CMK (cell line): ENCODE measurements around the gene STK24.

Experiments
- DNase-seq: peaks from one replicate; pipeline ENCODE4 v3.0.0-alpha.2; 2010; ENCODE audit warnings: low read depth

The STK24 gene

DNA sequence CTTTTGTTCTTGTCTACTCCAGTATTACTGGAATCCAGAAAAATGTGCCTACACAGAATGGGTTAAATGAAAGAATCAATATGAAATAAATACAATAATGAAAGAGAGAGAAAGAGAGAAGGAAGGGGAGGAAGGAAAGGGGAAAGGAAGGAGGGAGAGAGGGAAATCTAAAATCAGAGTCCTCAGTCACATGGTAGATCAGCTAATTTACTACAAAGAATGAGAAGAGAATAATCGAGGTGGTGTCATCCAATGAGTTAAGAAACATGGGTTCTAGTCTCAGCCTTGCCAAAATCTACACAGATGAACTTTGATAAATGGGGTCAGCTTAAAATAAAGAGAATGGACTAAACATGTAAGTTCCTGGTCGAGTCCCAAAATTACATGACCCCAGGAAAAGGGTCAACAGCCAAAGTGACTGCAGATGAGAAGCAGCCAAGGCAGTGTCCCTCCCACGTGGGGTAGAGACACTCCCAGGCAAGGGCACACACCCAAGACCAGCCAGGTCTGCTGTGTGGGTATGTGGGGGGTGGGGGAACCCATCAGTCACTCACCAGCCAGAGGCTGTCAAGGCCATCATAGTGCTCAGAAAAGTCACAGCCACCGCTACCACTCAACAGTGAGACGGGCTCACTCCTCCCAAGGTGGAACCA, 103.6 kb downstream of the STK24 start:
- no peak for DNase-seq

DNA sequence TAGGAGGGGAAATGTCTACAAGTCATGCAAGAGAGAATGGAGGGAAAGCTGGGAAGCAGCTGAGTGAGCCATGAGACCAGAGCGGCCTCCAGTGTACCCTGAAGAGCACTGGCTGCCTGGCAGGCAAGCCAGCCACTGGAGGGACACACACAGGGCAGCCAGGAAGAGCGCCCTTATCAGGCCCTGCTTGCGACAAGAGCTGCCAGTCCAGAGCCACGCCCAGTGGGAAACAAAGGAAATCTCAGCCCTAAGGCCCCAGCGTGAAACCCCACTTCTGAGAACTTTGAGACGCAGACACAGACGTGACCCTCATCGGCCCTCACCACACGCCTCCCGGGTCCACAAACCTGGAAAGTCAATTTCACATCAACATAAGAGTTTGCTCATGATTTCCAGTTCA, 105.0 kb downstream of the STK24 start:
- DNase-seq: no peak

DNA sequence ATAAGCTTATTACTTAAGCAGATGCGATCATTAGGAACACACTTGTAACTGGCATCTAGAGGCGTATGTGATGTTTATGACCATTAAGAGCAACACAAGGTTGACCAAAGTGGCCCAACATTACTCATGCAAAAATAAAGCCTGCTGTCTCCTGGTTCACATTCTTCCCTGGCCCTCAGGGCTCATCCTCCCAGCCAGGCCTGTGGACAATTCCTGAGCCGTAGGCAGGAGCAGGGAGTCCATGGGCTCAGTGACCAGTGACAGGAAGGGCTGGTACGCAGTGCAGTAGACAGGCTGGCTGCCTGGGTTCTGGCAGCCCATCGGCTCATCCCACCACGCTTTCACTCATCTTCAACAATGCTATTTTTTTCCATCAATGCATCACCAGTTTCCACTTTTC, 106.0 kb downstream of the STK24 start:
- no peak for DNase-seq

DNA sequence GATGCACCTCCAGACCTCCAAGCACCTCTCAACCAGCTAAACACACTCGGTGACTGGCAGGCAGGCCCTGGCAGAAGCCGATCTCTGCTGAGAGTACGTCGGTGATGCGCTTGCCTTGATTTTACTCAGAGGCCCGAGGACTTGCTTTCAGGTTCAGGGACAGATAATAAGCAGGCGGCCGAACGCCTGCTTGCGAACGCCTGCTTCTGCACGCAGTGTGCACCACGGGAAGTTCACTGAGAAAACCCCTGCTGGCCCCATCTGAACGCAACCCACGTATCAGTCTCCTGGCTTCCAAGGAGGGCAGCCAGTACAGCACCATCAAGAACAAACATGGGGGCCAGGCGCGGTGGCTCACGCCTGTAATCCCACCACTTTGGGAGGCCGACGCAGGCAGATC, 108.0 kb downstream of the STK24 start:
- DNase-seq: no peak

DNA sequence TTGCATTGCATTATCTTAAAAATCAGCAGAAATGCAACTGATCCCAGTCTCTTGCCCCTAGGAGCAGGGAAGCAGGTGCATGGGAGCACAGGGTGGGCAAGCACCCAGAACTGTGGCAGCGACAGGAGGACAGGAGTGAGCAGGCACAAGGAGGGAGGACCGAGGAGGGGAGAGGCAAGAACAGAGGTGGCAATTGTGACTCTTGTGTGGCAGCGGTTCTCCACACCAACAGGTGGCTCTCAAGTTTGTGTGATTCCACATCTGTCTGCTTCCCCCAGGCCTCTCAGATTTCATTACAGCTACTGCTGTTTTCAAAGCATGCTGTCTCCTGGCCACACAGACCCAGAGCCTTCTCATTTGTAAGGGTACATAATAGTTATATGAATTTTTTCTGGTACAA, 108.5 kb downstream of the STK24 start:
- DNase-seq: no peak

DNA sequence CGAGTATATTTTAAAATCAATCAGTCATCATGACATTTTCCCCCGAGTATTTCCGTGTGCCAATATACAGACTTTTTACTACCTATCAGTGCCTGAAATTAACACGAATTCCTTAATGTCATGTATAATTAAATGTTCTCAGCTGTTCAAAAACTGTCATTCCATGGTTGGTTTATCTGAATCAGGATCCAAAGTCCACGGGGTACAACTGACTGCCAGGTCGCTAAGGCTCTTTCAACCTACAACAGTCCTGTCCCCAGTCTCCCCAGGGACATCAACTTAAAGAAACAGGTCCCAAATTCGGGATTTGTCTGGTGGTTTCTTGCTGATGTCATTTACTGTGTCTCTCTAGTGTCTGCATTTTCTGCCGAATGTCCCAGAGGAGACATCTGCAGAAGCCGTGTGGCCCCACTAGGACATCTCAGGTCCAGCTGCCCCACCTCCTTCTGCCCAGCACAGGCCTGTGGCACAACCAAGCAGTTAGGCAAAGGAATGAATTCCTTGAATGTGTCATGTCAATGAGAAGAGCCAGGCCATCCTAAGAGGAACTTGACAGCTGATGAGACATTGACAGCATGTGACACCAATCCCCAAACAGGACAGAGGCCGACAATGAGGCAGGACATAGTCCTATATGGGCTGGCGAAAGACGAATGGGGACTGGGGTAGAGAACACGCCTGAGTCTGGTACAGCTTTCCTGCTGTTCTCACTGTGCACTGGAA, 109.5 kb downstream of the STK24 start:
- no peak for DNase-seq

DNA sequence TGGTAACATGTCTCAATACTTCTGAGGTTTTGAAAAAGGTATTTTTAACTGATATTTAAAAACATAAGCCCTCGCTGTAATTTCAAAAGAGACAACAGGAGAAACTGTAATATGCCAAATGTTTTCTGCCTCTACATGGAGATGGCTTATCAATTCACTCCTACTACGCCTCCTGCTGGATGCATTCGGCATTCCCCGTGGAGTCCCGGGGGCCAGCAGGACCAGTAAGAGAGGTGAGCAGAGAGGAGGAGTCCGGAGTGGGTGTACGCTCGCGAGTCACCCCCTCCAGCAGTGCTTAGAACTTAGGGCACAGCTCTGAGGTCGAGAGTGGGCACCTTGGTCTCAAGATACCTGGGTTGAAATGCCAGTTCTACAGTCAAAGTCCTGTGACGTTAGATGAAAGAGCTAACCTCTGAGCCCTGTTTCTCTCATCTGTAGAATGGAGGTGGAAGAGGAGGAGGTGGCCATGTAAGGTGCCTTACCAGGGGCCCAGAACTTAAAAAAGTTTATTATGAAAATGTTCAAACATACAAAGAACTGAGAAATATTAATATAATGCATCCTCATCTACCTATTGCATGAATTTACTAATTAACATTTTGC, 110.2 kb downstream of the STK24 start:
- no peak for DNase-seq

DNA sequence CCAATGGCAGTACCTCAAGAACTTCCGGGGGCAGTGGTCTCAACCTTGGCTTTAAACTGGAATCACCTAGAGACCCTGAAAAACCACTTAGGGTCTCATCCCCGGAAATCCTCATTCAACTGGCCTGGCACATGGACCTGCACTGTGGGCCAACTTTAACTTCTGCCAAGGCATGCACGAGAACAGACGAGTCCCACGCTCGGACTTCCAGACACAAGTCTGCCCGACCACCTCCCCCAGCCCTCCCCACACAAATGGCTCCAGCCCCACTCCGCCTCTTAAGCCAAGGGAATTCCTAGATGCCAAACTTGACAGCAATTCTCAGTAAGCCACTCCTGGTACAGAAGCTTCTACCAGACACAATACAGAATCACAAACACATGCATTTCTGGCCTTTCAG, 114.0 kb downstream of the STK24 start:
- no peak for DNase-seq

DNA sequence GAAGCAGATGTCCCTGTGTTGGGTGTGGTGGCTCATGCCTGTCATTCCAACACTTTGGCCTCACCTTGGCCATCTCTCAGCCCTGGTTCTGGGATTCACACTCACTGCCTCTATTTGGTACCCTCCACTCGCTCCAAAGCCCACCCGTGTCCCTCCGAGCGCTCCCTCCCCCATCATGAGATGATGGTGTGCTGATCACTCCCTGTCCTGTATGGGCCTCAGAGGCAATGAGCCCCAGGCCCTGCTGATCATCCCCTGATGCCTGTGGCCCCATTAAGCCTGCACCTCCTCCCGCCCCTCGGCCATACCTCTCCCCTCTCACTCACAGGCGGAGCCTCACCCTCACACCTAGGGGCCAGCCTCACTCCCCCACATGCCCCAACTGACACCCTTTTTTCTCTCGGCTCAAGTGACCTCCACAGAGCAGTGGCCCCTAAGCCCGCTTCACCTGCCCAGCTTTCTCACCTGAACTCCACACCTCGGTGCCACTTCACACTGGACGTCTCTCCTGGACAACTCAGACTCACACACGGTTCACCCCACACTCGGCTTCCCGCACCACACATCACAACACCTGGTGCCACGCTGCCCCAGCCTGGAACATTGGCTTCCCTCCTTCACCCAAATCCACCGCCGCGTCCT, 114.5 kb downstream of the STK24 start:
- no peak for DNase-seq

DNA sequence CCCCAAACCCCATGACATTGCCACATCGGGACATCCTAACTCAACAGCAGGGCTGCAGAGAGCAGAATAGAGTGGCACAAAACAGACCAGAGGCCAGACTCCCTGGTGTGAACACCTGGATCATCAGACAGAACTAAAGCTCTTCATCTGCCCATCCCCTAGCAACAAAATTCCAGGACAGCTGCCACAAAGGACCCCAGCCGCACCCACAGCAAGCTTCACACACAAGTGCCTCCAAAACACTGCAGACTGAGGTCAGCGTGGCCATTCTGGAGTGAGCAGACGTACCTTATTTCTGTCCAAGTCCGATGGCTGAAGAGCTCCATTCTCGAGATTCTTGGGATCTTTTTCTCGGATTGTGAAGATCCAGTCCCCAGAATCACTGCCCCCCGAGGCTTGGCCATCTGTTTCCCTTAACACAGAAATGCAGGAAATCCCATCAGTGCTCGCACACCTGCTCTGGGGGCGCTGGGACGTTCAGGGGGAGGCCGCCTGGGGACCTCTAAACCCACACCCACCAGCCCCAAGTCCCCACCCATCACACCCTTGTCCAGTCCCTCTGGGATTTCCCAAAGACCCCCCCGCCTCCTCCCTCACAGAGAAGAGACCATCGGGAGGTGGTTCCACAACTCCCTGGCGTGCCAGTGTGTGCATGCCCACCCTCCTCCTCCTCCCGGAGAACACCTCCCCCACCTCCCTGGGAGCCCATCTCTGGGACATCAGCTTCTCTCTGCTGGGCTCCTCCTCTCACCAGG, 115.2 kb downstream of the STK24 start:
- no peak for DNase-seq

DNA sequence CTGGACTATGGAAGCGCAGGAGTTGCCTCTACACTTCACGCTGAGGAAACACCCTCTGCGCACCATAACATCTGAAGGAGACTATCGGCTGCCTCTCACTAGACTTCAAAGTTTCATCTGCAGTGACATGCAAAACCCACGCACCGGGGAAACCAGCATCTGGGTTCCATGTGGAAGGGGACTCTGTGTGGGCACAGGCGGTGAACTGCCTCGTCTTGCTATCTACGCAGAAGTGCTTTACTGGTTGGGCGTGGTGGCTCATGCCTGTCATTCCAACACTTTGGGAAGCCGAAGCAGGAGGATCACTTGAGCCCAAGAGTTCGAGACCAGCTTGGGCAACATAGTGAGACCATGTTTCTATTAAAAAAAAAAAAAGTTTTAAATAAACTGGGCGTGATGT, 116.4 kb downstream of the STK24 start:
- DNase-seq: no peak

DNA sequence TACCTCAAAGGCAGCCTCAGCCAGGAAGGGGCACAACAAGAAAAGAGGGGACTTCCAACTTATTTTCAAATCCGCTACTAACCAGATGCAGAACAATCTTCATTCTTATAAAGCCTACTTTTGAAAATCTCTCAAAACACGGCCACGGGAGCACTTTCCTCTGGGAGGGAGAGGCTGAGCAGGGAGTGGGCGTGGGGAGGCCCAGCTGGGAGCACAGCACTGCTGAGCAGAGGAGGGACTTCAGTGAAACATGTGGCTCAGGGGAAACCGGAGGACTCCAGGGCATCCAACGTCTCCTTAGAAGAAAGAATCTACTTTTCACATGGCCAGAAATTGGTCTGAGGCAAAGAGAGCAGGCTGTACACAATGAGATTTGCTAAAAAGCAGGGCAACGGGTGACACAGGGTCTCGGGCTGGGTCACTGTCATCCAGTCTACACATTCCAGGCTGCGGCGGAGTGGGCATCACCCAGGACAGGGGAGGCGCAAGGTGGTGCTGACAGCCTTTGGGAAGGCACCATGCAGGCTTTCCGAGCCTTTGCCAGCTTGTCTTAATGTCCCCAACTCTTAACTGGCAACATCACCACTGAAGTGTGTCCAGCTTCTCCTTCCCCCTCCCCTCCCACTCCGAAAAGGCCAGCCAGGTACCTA, 117.1 kb downstream of the STK24 start:
- no peak for DNase-seq

DNA sequence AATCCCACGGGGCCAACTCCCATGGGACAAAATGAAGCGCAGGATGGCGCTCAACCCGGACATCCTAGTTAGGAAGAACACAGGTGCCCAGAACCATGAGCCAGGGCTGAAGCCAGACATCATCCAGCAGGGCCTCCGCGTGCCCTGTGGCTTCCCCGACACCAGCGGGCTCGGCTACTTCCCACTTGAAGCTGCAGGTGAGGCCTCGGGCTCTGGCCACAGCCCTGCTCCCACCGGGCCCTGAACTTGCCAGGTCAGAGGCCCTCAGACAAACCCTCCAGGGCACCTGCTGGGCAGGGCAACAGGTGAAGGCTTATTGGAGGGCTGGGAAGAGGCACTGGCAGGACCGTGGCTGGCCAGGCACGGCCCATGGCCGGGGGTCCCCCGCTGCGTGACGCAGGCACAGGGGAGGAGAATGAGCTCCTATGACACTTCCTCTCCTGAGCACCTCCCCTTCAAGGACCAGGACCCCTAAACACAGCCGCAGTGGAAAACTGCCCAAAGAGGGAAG, 117.7 kb downstream of the STK24 start:
- no peak for DNase-seq

DNA sequence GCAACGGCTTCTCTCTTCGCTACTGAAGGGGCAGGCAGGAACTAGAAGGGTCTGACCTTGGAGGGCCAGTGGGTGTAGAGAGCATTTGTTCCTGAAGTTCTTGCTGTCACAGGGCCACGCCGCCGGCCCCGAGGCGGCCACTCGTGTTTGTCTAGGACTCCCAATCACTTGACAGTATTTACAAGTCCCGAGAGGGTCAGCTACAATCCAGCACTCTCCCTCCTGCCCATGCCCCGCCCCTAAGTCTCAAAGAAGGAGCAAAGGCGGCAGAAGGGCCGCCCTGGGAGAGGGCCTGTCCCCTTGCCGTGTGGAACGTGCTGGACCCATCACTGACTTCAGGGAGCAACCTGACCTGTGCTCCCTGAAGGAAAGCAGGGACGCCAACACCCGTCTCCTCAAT, 118.5 kb downstream of the STK24 start:
- DNase-seq: no peak

DNA sequence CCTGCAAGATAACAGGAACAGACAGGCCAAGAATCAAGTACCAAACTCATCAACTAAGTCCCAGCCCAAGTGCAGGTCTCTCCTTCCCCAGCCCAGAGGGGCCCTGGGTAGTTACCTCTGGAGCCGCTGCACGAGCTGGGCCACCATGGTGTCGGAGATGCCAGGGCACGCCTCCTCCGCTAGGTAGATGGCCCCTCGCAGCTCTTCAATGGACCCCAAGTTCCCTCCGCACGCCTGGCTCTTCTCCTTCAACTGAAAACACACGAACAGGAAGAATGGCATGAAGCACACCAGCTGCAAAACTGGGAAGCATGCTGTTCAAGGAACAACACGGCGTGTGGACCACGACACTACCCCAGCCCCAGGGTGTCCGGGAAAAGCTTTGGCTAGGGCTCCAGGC, 119.9 kb downstream of the STK24 start:
- no peak for DNase-seq

DNA sequence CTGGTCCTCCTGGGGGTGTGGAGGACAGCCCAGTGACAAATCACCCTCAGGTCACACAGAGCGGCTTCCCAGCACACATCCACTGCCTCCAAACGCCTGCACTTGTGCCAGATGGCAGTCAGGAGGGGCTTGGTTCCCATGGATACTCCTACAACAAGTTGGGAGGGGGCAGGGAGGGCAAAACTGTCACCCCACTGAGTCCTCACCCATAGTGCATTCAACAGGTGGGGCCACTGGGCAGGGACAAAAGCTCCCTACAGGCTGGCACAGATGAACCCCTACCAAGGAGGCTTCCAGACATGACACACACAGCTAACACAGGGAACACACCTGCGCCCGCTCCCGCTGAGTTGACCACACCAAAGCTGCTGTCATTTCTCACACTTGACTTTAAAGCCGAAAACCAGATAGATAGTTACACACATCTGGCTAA, 120.5 kb downstream of the STK24 start:
- DNase-seq: no peak

DNA sequence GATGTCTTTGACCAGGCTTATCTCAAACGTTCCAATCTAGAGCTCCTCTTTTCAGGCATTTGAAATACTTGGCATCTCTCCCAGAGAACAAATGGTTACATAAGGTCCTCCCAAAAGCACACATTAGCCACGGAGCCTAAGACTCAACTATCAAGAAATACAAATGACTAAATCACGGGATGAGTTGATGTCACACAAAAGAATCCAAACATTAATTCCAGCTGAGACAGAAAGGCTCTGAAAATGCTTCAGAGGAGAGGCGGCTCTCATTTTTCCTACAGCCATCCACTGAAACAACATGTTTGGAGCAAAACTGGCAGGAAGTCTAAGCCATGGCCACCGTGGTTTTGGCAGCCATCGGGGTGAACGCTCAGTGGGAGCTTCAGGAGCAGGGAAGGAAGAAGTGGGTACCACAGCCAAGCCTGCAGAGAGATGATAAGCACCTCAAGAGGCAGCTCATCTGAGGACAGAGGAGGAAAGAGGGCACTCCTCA, 122.5 kb downstream of the STK24 start:
- no peak for DNase-seq

DNA sequence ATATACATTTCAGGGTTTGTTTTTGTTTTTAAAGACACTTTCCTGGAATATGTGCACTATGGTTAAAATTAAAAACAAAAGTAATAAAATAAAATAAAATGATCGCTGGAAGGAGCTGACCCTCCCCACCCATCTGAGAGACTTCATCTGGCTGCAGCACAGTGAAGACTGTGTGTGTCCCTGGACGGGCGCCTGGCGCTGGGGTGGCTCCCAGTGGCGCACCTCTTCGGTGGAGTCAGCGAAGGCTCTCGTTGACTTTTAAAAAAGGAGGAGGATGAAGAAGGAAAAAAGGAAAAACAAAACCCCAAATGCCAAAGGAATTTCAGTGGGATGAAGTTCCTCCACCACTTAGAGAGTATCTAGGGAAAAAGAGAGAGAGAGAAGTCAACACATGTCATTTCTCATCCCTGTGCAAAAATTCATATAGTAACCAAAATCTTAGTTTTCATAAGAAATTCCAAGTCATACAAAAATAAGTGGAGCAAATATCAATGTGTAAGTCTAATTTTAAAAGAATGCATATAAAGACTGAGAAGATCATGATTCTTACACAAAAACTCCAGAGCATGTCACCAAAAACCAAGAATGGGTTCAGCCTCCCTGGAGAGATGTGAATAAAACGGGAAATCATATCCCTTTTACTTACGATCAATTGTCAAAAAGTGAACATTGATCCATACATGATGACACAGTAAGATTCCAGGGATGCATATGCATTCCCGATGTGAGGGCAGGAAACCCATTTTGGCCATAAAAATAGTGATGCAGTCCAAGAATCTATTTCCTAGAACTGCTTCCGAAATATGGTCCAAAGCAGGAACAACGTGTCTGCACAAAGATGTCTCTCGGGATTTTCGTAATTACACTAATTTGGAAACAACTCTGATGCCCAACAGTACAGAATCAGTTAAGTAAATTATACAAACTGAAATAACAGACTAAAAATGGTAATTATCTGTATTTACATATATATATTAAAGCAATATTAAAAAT, 123.8 kb downstream of the STK24 start:
- DNase-seq: no peak

DNA sequence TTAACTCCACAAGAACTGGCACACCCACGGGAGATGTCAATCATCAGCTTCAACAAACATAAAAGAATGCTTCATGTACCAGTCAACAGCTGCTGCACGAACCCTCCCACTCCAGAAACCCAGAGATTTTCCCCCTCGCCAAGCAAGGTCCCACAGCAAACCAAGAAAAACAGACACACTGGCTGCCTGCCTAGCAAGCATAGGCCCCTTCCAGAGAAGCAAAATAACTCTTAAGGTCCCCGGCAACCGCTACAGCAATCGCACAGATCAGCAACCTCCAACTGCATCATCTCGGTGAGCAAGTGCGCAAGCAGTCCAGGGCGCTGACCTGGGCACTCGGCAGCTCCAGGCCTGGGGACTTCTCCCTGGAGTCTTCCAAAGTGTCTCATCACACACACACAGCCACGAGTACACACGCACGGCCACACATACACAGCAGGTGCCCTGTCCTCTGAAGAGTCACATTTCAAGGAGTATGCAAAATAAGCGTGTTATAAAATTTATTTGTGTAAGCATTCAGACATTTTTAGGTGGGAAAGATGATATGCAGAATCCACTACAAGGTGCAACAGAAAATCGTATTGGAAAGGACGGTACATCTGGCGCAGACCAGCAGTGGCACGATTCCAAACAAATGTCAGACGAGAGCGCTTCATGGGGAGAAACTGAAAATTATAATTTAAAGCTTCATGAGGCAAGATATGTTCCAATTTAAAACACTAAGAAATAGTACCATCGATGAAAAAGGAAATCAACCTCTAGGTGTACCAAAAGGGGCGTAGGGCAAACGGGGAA, 125.0 kb downstream of the STK24 start:
- no peak for DNase-seq
